GM12872 (cell line): ENCODE data around the gene FGF6.

Source experiments
- CTCF ChIP-seq: IDR thresholded peaks from 3 replicates; pipeline ENCODE4 v1.5.1; 2011; ENCODE audit warnings: low read depth, mild to moderate bottlenecking, low read length, moderate library complexity; ENCODE audit not compliant: insufficient read depth

FGF6 gene

GRCh38 chr12:4417455-4417854 is 28.2 kb downstream of the FGF6 start:
- TF ChIP-seq CTCF: no peak

- no peak for TF ChIP-seq CTCF
Measured at GRCh38 chr12:4416276-4416675, 29.3 kb downstream of the FGF6 start.

GRCh38 chr12:4412465-4412864 is 33.1 kb downstream of the FGF6 start:
- no peak for TF ChIP-seq CTCF

GRCh38 chr12:4412056-4412455 is 33.6 kb downstream of the FGF6 start:
- TF ChIP-seq CTCF: no peak

DNA sequence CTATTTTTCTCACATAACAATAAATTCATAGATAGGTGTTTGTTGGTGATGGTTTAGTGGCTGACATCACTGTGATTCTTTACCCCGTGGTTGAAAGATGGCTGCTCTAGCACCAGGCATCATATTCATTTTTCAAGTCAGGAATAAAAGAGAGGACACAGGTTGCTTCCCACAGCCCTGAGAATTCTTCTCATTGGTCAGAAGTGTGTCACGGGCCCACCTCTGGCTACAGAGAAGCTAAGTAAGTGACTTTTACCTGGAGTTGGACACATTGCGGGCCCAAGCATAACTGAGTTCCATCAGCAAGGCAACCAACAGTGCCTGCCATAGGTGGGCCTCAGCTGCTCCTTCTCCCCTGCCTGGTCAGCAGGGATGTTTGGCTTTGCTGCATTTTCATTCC is 38.5 kb downstream of the FGF6 start:
- no peak for TF ChIP-seq CTCF

- TF ChIP-seq CTCF: no peak
Measured at GRCh38 chr12:4402996-4403395, 42.6 kb downstream of the FGF6 start.

- TF ChIP-seq CTCF: no peak
Measured at GRCh38 chr12:4401117-4401516, 44.5 kb downstream of the FGF6 start.

DNA sequence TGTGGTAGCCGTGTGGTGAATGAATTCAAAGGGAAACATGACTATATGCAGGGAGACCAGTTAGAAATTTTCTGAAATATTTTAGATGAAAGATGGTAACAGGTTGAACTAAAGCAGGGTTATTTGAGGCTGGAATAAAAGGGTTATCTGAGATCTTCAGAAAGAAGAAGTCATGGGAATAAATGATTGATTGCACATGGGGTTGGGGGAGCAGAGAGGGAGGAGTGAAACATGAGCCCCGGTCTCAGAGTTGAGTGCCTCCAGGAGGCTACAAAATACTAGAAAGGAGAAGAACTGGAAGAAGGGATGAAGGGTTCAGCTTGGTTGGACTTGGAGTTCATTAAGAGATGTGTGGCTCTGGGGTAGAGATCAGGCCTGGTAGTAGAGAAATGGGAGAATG is 49.8 kb downstream of the FGF6 start:
- TF ChIP-seq CTCF: no peak
